B cell (primary cell): ENCODE results near the gene RAB9A. TPM values are rescaled to one million over a fixed set of nuclear protein-coding genes. Genes with fewer than 3 reads are reported as not detected.
"Not testable (repeated sequence)": the region's sequence is repeated elsewhere in the genome, so short reads cannot be mapped to it uniquely, and the experiment has no call there.

Experiments
- ATAC-seq: fragments of 200-7000 bp; cut with Tn5 transposase; one replicate; pipeline ENCODE4 v1.10.0; 2021; ENCODE audit warnings: low read depth, mild to moderate bottlenecking, moderate number of reproducible peaks, moderate library complexity
- CTCF ChIA-PET: fragments of 350-600 bp; sonication (Branson Sonifier 250); formaldehyde crosslinking; loops from one replicate; lab custom pipeline; 2021; ENCODE audit warnings: antibody characterized with exemption, inconsistent platforms; lab: Charles Lee
- POLR2A ChIA-PET: fragments of 350-600 bp; sonication (Branson Sonifier 250); formaldehyde crosslinking; loops from one replicate; lab custom pipeline; 2021; ENCODE audit warnings: antibody characterized with exemption; lab: Charles Lee
- DNase-seq: peaks from one replicate; pipeline ENCODE4 v3.0.0; 2013
- H2AFZ ChIP-seq: 2 replicates; pipeline ENCODE4 v1.6.1; 2012; ENCODE audit warnings: mild to moderate bottlenecking, low read depth, low read length; ENCODE audit not compliant: insufficient read depth, poor library complexity, severe bottlenecking
- H3K27ac ChIP-seq, 2 donors: 1 replicate in 1 of 2; 2 replicates in 1 of 2; pipeline ENCODE4 v1.5.1; 2012 to 2013; ENCODE audit warnings: low read length in 2 of 2, mild to moderate bottlenecking in 2 of 2, moderate library complexity in 1 of 2
- H3K27me3 ChIP-seq, 4 experiments: fragments of 200-600 bp in 1 of 4; sonication (generic) in 1 of 4; replicated peaks in 1 of 4; 1 replicate in 2 of 4; 2 replicates in 2 of 4; pipeline versions ENCODE4 v1.6.1 to v1.7.0; 2013 to 2016; ENCODE audit warnings: low read length in 3 of 4, mild to moderate bottlenecking in 2 of 4, mixed read lengths in 1 of 4, moderate library complexity in 1 of 4; ENCODE audit not compliant: insufficient read depth in 4 of 4, control insufficient read depth in 3 of 4; ENCODE audit errors: control extremely low read depth in 1 of 4
- H3K36me3 ChIP-seq, 2 experiments: replicated peaks in 1 of 2; 1 replicate in 1 of 2; 2 replicates in 1 of 2; pipeline versions ENCODE4 v1.6.1 to v1.7.1; 2013; ENCODE audit warnings: low read length in 1 of 2; ENCODE audit not compliant: insufficient read depth in 2 of 2, control insufficient read depth in 1 of 2; ENCODE audit errors: control extremely low read depth in 1 of 2, extremely low read depth in 1 of 2
- H3K4me1 ChIP-seq, 2 donors: fragments of 200-600 bp in 1 of 2; sonication (generic) in 1 of 2; 1 replicate in 1 of 2; 2 replicates in 1 of 2; pipeline versions ENCODE4 v1.5.1 to v1.6.1; 2013 to 2017; ENCODE audit warnings: low read length in 2 of 2; ENCODE audit not compliant: control insufficient read depth in 2 of 2, insufficient read depth in 2 of 2
- H3K4me2 ChIP-seq: replicated peaks from 2 replicates; pipeline ENCODE3; 2012; ENCODE audit warnings: mild to moderate bottlenecking, low read depth, low read length; ENCODE audit not compliant: poor library complexity, severe bottlenecking
- H3K4me3 ChIP-seq, 5 experiments: fragments of 200-600 bp in 1 of 5; sonication (generic) in 1 of 5; 1 replicate in 3 of 5; 2 replicates in 2 of 5; pipeline versions ENCODE4 v1.5.1 to v1.7.0; 2011 to 2016; ENCODE audit warnings: low read length in 4 of 5, mild to moderate bottlenecking in 4 of 5, low read depth in 2 of 5, control low read depth in 1 of 5, moderate library complexity in 1 of 5; ENCODE audit not compliant: insufficient read depth in 1 of 5; ENCODE audit errors: control extremely low read depth in 1 of 5, extremely low read depth in 1 of 5
- H3K79me2 ChIP-seq: fragments of 200-600 bp; sonication (generic); one replicate; pipeline ENCODE4 v1.6.0; 2016; ENCODE audit warnings: low read length; ENCODE audit not compliant: control insufficient read depth, insufficient read depth
- H3K9ac ChIP-seq: fragments of 200-600 bp; sonication (generic); 2 replicates; pipeline ENCODE4 v1.6.1; 2017; ENCODE audit warnings: mild to moderate bottlenecking, low read length, moderate library complexity
- H3K9me3 ChIP-seq, 3 donors: one replicate each; pipeline versions ENCODE4 v1.6.1 to v1.7.1; 2013; ENCODE audit warnings: low read length in 2 of 3; ENCODE audit not compliant: control insufficient read depth in 2 of 3, insufficient read depth in 1 of 3; ENCODE audit errors: control extremely low read depth in 1 of 3
- H4K20me1 ChIP-seq: 2 replicates; pipeline ENCODE4 v1.6.0; 2012; ENCODE audit warnings: mild to moderate bottlenecking, low read length; ENCODE audit not compliant: insufficient read depth, control insufficient read depth, poor library complexity, severe bottlenecking
- H3K27ac Mint-ChIP-seq: one replicate; pipeline ENCODE4 v1.8.0; 2021; ENCODE audit warnings: mixed read lengths
- H3K27me3 Mint-ChIP-seq: one replicate; pipeline ENCODE4 v1.8.0; 2021; ENCODE audit warnings: mixed read lengths
- H3K4me1 Mint-ChIP-seq: one replicate; pipeline ENCODE4 v1.8.0; 2021; ENCODE audit warnings: mixed read lengths
- H3K4me3 Mint-ChIP-seq: one replicate; pipeline ENCODE4 v1.8.0; 2021; ENCODE audit warnings: mixed read lengths
- H3K9me3 Mint-ChIP-seq: one replicate; pipeline ENCODE4 v1.8.0; 2022; ENCODE audit warnings: mixed read lengths; ENCODE audit not compliant: insufficient read depth
- EZH2 ChIP-seq: IDR thresholded peaks from 2 replicates; pipeline ENCODE4 v1.6.1; 2012; ENCODE audit warnings: borderline replicate concordance, low read depth, mild to moderate bottlenecking, moderate library complexity, low read length; ENCODE audit not compliant: insufficient read depth, poor library complexity, severe bottlenecking
- WGBS: methylation state at CpG from one replicate; pipeline ENCODE4 v1.1.5; 2013; ENCODE audit warnings: missing lambda C conversion rate; ENCODE audit not compliant: insufficient coverage; 5-methylcytosine and 5-hydroxymethylcytosine counted together
- intact Hi-C: fragments of 100-400 bp; cut with micrococcal nuclease; formaldehyde crosslinking; loops from one replicate; pipeline ENCODE4 v1.10.0; 2022
- polyA minus RNA-seq: library from RNA; depleted of rRNA, polyadenylated mRNA; stranded (reverse); fragments of >200 nt; gene quantifications from 2 replicates; pipeline ENCODE4 v1.2.3, GENCODE V29; 2012
- polyA plus RNA-seq: library from polyadenylated mRNA; depleted of rRNA; stranded (reverse); fragments of >200 nt; gene quantifications from 2 replicates; pipeline ENCODE4 v1.2.3, GENCODE V29; 2012
- total RNA-seq, 2 donors: library from RNA; stranded (reverse); fragments of 120-200 nt in 1 of 2; gene quantifications; 1 replicate in 1 of 2; 2 replicates in 1 of 2; pipeline versions ENCODE4 v1.2.3 to v1.2.4, GENCODE V29; 2013 to 2022

Gene RAB9A
- total RNA-seq (16.7 and 17.1 TPM in 2 replicates), polyA plus RNA-seq (11.9 and 16.9 TPM in 2 replicates), polyA minus RNA-seq (8.2 and 8.4 TPM in 2 replicates)
- total RNA-seq (2013) = 24.7 TPM

- Histone ChIP-seq H2AFZ (peak within 1 kb of the TSS; percentile 95), H3K27ac (peak within 1 kb of the TSS; percentile 70 to 85), H3K9me3 (no peaks in the 10 kb centered on the region), H3K4me1 (peaks cover 41 to 43% of the 10 kb centered on the region in 2 donors), H3K9ac (peak within 1 kb of the TSS; percentile 90), H3K36me3 (no peaks in the 10 kb centered on the region), H3K79me2 (peaks cover 53% of the 10 kb centered on the region), H3K27me3 (no peaks in the 10 kb centered on the region), H3K4me2 (peak within 1 kb of the TSS; percentile 81), H4K20me1 (no peaks in the 10 kb centered on the region), H3K4me3 (peak within 1 kb of the TSS; percentile 61 to 89 (median 78))
- Mint-ChIP-seq H3K4me3 (peak within 1 kb of the TSS; percentile 93), H3K27ac (peak within 1 kb of the TSS; percentile 91), H3K4me1 (peaks cover 53% of the 10 kb centered on the region), H3K27me3 (no peaks in the 10 kb centered on the region), H3K9me3 (no peaks in the 10 kb centered on the region)
- intact Hi-C loops = loop anchor here (1.0 to 2.0 kb wide), 3 partner anchors 8 to 45 kb away; partner anchors contain the start of genes OFD1 and TRAPPC2
- peak; percentile 91 for ATAC-seq
- CTCF ChIA-PET = interaction anchor here (1.0 to 1.7 kb wide), 5 partner anchors 9 to 46 kb away, joined by 3 to 7 read pairs (median 4); partner anchors contain the start of genes OFD1 and TRAPPC2
- 2% methylated on average over 57 of the region's 68 CpGs for WGBS
- DNase-seq = peak; percentile 79
- no peak for TF ChIP-seq EZH2
- POLR2A ChIA-PET = interaction anchor here (1.0 to 1.3 kb wide), 2 partner anchors 46 to 50 kb away, joined by 4 read pairs; partner anchors contain the start of genes OFD1 and TRAPPC2
Observed at GRCh38 chrX:13688958-13689740, at the start of gene RAB9A. Gene RAB9A (plus strand): TSS chrX:13689128. CDS start chrX:13708747, 19,619 bp downstream.

- H3K4me2 ChIP-seq, intact Hi-C loops, DNase-seq, H3K4me1 ChIP-seq, H3K4me3 ChIP-seq, POLR2A ChIA-PET, H3K27me3 Mint-ChIP-seq, H3K4me1 Mint-ChIP-seq, H4K20me1 ChIP-seq, H3K79me2 ChIP-seq, H3K9ac ChIP-seq, H3K27ac Mint-ChIP-seq, H3K27ac ChIP-seq, H2AFZ ChIP-seq, ATAC-seq, H3K36me3 ChIP-seq, H3K4me3 Mint-ChIP-seq, H3K9me3 ChIP-seq, CTCF ChIA-PET, H3K9me3 Mint-ChIP-seq: not testable (repeated sequence)
- H3K27me3 ChIP-seq = peaks cover 0 to 15% (median 0%) of the 10 kb centered on the region in 4 experiments
- WGBS = no CpG with 5 or more reads among the region's 4 CpGs
Observed at GRCh38 chrX:13641684-13642083, 47.2 kb upstream of the RAB9A start.
